T follicular helper cell (primary cell): ENCODE data around the gene SEMA6A.

Experiments
- DNase-seq: peaks from one replicate; pipeline ENCODE4 v3.0.0-alpha.2; 2020; ENCODE audit warnings: low read depth
- total RNA-seq, 2 experiments: gene quantifications; one replicate each; lab custom pipeline; 2026; lab: John Stamatoyannopoulos, UW

The SEMA6A gene, protein sequence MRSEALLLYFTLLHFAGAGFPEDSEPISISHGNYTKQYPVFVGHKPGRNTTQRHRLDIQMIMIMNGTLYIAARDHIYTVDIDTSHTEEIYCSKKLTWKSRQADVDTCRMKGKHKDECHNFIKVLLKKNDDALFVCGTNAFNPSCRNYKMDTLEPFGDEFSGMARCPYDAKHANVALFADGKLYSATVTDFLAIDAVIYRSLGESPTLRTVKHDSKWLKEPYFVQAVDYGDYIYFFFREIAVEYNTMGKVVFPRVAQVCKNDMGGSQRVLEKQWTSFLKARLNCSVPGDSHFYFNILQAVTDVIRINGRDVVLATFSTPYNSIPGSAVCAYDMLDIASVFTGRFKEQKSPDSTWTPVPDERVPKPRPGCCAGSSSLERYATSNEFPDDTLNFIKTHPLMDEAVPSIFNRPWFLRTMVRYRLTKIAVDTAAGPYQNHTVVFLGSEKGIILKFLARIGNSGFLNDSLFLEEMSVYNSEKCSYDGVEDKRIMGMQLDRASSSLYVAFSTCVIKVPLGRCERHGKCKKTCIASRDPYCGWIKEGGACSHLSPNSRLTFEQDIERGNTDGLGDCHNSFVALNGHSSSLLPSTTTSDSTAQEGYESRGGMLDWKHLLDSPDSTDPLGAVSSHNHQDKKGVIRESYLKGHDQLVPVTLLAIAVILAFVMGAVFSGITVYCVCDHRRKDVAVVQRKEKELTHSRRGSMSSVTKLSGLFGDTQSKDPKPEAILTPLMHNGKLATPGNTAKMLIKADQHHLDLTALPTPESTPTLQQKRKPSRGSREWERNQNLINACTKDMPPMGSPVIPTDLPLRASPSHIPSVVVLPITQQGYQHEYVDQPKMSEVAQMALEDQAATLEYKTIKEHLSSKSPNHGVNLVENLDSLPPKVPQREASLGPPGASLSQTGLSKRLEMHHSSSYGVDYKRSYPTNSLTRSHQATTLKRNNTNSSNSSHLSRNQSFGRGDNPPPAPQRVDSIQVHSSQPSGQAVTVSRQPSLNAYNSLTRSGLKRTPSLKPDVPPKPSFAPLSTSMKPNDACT
- total RNA-seq, result 0 to 0.12 reads per million in 2 experiments

DNA sequence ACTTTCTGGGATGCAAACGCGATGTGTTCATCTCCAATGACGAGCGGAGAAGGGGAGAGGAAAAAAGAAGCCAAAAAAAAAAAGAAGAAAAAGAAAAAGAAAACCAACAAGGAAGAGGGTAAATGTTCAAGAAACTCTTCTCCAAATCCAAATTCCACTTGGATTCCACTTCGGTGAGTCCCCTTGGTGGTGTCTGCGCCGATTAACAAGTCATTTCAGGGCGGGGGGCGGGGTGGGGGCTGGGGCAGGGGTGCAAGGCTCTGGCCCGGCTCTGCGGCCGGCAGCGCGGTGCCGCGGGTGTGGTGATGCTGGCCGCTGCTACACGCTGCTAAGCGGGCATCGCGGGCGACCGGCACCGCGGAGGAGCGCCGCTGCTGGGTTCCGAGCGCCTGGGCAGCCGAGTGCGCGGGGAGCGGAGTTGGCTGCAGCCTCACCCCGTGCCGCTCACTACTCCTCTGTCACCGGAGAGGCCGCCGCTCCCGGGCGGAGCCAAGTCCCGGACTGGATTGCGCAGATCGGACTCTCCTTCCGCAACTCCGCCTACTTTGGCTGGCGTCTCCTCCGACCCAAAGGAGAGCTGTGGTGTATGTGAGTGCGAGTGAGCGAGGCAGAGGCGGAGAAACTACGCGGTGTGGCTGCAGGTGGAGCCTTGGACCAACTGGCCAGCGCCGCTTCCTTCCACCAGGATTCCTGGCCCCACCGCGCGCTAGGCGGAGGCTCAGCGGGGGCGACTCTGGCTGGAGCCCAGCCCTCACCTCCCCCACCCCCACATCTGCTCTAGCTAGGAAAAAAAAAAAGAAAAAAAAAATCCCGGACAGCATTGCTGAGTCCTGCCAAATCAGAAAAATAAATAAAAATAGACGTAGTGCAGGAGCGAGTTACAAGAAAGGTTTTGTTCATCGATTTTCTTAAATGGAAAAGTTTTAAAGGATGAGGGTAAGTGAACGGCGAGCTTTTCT, at the start of gene SEMA6A:
SEMA6A (minus strand) TSS at position 457 of the 959 bp plus-strand sequence. CDS start 69,879 bp downstream, outside the sequence.
- no peak for DNase-seq

DNA sequence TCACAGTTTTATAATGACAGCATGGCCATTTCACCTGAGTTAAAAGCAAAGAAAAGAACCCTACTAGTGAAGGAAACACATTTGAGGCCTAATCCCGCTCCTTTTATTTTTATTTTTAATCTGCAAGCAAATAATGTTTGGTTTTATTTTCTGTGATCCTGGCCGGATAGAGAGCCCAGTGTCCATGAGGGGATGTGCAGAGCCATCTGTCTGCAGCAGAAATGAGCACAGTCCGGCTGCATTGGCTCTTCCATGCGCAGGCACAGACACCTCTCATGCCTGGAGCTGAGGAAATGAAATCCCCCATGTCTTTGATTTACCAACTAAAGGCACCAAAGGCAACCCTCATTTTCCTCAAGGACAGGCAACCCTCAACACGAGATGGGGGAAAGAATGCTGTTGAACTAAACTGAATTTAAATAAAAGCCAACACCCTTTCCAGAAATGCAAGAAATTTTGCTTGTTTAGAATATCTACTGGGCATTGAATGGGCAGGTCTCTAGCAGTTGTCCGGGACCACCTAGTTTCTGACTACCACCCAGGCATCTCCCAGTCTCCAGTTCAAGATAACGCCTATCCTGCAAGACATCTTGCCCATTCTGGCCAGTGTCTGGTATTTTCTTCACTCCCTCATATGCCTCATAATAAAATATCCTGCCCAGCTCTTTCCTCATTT, 47.9 kb upstream of the SEMA6A start:
- no peak for DNase-seq

DNA sequence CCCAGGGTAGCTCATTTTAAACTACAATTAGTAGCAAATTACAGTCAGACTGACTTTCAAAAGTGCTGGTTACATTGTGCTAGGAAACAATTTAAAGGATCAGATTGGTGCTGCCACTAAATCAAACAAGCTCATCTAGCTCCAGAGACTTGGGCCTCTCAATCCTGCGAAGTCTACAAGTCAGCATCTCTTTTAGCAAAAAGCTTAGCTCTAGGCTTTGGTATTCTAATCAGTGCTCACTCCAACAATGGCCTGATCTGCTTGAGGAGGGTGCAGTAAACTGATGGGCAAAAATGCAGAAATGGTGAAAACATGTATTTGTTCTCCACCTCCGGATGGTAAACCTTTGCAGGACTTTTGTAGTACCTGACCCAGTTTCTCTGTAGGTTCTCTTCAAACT, 47.0 kb upstream of the SEMA6A start:
- no peak for DNase-seq

DNA sequence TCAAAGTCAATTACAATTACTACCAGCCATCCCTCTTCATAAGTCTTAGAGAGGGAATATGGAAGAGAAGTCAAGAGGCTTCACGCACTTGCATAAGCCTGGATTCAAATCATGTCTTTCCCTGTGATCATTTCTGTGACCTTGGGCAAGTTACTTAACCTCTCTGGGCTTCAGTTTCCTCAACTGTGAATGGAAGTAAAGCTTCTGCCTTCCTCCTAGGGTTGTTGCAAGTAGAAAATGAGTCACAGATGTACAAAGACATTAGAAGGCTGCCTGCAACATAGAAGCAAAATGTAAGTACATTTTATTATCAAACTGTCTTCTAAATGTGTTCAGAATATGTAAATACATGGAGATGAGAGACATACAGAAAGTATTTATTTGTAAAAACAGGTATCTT, 42.3 kb upstream of the SEMA6A start:
- DNase-seq, result no peak

DNA sequence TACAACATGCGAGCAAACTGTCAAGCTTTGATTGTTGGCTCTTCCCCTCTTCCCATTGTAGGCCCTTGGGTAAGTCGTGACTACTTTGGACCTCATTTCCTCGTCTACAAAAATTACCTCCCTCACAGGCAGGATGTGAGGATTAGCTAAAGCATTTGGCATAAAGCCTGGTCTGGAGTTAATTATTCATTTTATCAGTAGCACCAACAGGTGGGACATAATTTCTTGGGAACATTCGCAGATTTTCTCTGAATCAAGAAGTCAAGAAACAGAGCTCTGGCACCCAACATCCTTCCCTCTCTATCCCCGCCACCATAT, 39.9 kb upstream of the SEMA6A start:
- no peak for DNase-seq

DNA sequence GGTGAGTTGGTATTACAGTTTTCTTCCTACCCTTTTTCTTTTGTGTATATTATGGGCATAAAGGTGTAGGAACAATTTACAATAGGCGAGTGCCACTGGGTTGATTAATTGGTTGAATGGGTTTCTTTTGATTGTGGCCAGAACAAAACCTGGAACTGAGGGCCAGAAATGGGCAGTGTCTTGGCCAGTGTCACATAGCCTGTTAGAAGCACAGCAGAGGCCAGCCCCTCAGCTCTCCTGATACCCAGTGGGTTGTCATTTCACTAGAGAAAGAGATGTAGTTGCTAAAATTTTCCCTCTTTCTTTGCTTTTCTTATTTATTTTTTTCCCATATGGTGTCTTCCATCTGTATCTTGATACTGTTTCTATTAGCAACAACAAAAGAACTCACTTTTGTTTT, 38.8 kb upstream of the SEMA6A start:
- no peak for DNase-seq

DNA sequence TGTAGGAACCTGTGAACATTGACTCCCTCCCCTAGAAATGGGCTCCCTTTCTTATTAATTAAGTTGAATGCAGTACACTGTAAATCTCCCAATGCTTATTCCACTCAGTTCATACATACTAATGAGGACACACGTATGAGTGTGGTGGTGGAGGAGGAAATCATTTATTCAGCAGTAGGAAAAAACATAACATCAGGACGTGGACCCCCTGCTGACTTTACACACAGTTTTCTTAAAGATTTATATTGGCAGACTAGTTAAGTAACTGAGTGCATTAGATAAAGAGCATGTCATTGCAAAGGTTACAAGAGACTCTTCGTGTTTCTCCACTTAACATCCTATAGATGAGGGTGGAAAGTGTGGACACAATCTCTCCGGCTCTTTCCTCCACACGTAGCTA, 37.8 kb upstream of the SEMA6A start:
- DNase-seq, result no peak

DNA sequence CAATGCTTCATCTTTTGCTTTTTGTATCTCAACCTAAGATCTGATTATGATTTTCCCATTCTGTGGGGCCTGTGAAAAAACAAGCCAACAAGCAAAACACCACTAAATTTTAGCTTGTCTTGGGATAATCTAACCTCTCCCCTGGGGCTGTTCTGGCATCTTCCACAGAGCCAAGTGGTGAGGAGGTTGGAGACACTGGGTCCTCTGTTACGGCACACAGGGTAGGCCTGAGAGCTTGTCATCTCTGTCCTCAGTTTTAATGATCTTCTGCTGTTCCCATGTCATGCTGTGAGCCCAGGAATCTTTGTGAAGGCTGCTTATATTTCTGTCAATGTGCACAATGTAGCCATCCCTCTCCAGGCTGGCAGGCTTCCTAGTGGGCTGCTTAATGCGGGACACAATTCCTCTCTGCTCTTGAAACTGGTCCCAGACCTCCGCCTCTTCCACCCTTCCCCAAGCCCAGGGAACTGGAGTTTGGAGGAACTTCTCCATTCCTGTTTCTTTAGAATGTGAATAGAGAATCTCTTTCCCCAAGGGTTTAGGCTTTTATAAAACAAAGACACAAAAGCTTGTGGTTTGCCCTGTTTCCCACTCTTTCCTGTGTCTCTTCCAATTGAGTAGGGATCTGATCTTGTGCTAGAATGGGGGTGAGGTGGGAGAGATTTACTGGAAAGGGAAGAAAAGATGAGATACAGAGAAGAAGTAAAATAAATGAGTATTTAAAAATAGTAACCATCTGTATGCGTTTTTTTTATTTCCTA, 30.9 kb upstream of the SEMA6A start:
- DNase-seq, result no peak

DNA sequence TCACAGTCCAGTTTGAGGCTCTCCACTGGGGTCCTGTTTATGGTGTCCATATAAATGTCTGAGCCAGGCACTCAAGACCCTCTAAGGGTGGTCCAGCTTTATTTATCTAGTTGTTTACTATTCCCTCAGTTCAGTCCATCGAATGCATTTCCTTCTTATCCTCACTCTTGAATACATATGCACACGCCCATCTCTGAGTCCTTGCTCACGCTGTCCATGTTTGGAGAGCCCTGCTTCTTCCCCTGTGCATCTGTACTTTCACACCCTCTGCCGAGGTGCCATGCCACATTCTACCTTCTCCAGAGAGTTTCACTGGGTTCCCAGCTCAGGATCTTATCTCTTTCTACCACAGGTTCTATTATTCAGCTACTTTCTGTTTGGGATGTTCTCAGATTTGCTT, 30.2 kb upstream of the SEMA6A start:
- DNase-seq, result no peak

DNA sequence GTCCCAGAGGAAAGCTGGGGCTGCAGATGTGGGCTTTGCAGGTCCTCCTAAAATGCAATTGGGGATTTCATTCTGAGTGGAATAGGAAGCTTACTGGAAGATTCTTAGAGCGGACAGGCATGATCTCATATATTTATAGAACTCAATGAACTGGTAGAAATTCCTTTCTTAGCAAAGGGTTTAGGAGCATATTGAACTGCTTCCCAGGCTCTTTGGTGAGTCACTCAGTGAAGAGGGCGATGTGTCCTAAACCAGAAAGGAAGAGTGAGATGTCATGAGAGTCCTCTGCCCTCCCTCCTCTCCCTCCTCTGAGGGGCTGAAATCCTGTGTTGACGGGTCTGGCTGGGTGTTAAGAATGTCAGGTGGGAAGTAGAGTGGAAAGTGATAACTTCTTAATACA, 26.3 kb upstream of the SEMA6A start:
- DNase-seq, result no peak

DNA sequence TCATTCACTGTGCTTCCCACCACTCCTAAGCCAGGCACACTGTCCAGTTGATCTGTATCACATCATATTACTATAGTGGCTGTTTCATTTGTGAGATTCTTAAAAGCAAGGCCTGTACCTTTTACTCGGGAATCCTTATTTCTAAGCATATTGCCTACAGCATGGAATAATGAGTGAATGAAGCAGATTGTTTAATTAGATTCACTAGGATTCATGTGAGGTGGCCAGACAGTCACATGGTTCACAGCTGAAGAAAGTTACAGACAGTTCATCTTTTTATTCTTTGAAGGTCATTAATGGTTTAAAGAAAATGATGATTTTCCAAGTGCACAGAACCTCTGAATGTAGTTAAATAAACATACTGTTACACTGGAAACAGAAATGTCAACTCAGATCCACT, 24.3 kb upstream of the SEMA6A start:
- no peak for DNase-seq

DNA sequence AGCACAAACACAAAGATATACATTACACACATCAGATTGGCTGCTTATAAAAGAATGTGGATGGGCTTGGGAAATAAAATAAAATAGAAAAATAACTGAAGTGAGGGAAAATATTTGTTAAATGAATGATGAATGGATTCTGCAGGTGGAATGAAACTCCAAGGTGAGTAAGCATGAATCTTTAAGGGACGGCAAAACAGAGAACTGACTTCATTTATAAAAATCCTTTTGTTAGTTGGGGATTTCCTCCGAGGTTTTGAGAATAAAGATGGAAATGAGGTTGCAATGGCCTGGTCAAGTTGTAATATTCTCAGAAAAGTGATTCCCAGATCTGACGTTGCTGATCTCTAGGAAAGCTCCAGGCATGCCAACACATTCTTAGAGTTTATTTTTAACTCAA, 20.9 kb upstream of the SEMA6A start:
- DNase-seq, result no peak

DNA sequence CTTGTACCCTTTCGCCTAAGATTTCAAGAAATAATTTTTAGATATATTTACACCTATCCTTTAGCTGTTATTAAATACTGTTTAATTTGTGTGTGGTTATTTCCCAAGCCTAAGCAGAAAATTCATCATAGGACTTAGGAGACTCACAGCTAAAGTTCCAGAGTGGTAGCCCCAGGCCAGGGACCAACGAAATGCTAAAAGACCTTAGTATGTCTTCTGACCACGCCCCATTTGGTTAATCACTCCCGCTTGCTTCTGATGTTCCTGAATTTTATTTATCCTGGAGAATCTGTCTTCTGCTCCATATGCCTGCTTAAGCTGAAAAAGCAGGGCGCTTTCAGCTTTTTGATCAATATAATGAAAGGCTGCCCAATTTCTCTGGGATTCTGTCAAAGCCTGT, 18.7 kb upstream of the SEMA6A start:
- DNase-seq, result no peak

DNA sequence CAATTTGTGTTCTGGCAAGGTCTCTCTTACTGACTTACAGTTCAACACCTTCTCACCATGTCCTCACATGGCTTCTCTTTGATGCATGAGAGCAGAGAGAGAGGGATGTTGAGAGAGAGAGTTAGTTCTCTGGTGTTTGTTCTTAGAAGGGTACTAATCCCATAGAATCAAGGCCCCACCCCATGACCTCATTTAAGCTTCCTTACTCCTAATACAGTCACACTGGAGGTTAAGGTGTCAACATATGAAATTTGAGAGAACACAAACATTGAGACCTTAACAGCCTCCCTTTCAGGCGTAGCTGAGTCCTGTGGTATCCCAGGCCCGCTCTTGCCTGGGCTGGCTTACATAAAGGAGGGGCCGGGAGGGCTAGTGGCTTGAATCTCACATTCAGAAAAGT, 10.6 kb upstream of the SEMA6A start:
- no peak for DNase-seq

DNA sequence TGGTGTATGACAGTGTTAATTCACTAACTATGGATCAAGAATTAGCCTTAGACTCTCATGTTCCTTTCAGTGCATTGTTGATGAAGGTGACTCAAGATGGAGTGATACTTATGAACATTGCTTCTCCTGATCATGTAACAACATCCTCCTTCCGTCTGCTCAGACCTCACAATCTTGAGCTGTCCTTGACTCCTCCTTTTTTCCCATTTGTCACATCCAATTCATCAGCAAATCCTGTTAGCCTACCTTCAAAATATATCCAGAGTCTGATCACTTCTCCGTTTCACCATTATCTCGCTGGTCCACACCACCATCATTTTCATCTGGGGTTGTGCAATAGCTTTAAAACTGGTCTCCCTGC, 9.2 kb upstream of the SEMA6A start:
- DNase-seq, result no peak

DNA sequence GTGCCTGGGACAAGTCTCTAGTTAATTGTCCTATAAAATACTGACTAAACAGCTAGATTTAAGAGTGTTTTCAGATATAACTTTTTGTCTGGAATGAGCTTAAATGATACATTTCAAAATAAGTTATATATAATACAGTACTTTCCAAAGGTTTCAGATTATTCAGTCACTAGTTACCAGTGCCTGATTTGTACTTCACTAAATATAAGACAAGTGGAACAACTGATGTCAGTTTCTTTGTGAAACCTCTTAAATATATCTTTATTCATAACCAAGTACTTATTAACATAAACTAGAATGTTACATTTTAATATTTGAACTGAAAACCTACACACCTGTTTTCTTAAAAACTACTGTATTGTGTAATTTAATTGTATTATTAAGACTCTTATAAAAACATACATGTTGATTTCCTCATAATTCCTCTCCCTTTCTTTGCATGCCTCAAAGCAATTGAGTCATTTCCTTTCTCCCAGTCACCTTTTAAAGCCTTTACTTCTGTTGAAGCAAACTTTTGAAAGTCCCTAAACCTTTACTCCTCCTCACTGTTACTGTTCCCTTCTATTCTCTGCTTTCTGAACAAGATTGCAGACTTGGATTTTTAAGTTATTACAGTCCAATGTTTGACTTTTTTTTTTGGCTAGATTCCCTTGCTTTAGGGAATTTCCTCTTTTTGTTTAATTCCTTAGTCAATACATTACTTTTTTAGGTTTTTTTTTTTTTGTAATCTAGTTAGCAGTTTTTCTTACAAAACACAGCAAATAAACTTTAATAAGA, 8.7 kb upstream of the SEMA6A start:
- no peak for DNase-seq

DNA sequence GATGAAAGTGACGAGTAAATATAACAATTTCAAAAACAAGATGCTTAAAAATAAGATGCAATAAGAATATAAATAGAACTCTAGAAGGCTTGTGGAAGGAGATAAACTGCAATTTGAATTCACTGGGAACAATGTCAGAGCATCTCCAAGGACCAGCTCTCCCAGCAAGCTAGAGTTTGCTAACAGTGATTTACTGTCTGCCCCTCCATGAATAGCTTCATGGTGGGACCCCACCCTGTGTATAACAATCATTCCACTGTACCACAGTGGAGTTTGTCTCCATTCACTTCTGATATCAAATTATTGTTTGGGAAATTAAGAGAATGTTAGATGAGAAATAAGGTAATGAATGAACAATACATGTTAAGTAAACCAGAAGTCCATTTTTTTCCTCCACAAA, 7.3 kb upstream of the SEMA6A start:
- no peak for DNase-seq

DNA sequence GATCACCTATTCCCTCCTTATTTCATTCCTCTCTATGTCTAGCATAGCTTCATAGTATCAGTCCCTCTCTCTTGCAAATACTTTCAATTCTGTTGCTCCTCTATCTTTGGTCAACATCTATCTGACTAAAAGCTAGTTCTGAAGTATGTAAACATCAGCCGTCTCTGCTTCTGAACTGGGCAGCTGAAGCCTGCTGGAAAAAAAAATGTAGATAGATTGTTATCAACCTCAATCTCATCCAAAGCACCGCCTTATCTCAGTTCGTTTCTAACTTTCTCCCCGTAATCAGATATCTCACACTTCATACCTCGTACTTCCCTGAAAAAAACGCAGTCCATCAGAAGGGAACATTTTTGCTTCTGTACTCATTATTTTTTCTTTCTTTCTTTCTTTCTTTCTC, 4.5 kb upstream of the SEMA6A start:
- DNase-seq, result no peak

DNA sequence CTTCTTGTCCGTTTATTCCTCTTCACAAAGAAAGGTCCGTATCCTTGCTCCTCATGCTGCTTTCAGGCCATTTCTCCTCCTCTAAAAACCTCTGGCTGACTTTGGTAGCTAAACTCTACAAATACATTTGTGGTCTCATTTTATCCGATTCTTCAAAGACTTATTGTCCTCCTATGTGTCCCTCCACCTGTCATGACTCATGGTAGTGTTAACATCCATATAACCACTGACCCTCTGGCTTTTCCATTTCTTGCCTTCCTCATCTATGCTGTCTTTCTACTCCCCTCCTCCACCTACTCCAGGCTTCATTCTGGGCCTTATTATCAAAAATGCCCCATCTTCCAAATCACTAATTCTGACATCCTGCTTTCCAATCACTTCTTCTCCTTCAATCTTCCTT, 4.1 kb upstream of the SEMA6A start:
- no peak for DNase-seq
